Inflammatory macrophage treated with lipopolysaccharide for 4 hours (primary cell): ENCODE results near the gene TTC32.

ENCODE experiments used
- DNase-seq: peaks from one replicate; pipeline ENCODE4 v3.0.0-alpha.2; 2020

TTC32 gene

GRCh38 chr2:19873014-19873413 is 28.8 kb downstream of the TTC32 start:
- no peak for DNase-seq

- no peak for DNase-seq
Observed at GRCh38 chr2:19872302-19872701, 29.5 kb downstream of the TTC32 start.

- no peak for DNase-seq
Observed at GRCh38 chr2:19871836-19872235, 29.9 kb downstream of the TTC32 start.

GRCh38 chr2:19870792-19871191 is 31.0 kb downstream of the TTC32 start:
- no peak for DNase-seq

GRCh38 chr2:19868701-19869580 is 32.8 kb downstream of the TTC32 start:
- DNase-seq: peak; percentile 26

GRCh38 chr2:19868224-19868623 is 33.6 kb downstream of the TTC32 start:
- no peak for DNase-seq

- DNase-seq: peak; percentile 29
Observed at GRCh38 chr2:19866771-19867170, 35.0 kb downstream of the TTC32 start.

- no peak for DNase-seq
Observed at GRCh38 chr2:19865151-19865550, 36.6 kb downstream of the TTC32 start.

- DNase-seq: no peak
Observed at GRCh38 chr2:19864381-19864780, 37.4 kb downstream of the TTC32 start.

- DNase-seq: peak; percentile 43
Observed at GRCh38 chr2:19863303-19864041, 38.3 kb downstream of the TTC32 start.

GRCh38 chr2:19861813-19862212 is 40.0 kb downstream of the TTC32 start:
- DNase-seq: no peak

GRCh38 chr2:19860022-19860421 is 41.8 kb downstream of the TTC32 start:
- no peak for DNase-seq

- no peak for DNase-seq
Observed at GRCh38 chr2:19859565-19859964, 42.2 kb downstream of the TTC32 start.

- DNase-seq: no peak
Observed at GRCh38 chr2:19857806-19858205, 44.0 kb downstream of the TTC32 start.

GRCh38 chr2:19857100-19857499 is 44.7 kb downstream of the TTC32 start:
- no peak for DNase-seq

- DNase-seq: no peak
Observed at GRCh38 chr2:19855542-19856431, 46.0 kb downstream of the TTC32 start.

GRCh38 chr2:19854596-19855541 is 46.9 kb downstream of the TTC32 start:
- DNase-seq: no peak

- DNase-seq: no peak
Observed at GRCh38 chr2:19851116-19851695, 50.6 kb downstream of the TTC32 start.

GRCh38 chr2:19850056-19851050 is 51.4 kb downstream of the TTC32 start:
- DNase-seq: no peak

GRCh38 chr2:19848952-19849351 is 52.8 kb downstream of the TTC32 start:
- DNase-seq: no peak
